IMR-90 (cell line): Measurements from ENCODE around the gene HPS4. TPM values are rescaled to one million over a fixed set of nuclear protein-coding genes. Genes with fewer than 3 reads are reported as not detected.

ENCODE experiments used
- ATAC-seq: fragments of 200-7000 bp; cut with Tn5 transposase; 2 replicates; pipeline ENCODE4 v1.9.1; 2020; ENCODE audit warnings: low read depth, mild to moderate bottlenecking, moderate library complexity
- BruUV-seq: library from RNA; stranded (reverse); fragments of 400-500 nt; replicated peaks from 2 replicates; lab custom pipeline; 2021; lab: Mats Ljungman, UMichigan
- CTCF ChIA-PET: fragments of 300-600 bp; formaldehyde crosslinking; extraction: SDS; loops from one replicate; lab custom pipeline; 2021; ENCODE audit warnings: antibody characterized with exemption; lab: Yijun Ruan, JAX
- POLR2A ChIA-PET: fragments of 300-600 bp; sonication (Branson Sonifier 250); formaldehyde crosslinking; loops from one replicate; lab custom pipeline; 2022; ENCODE audit warnings: antibody characterized with exemption; ENCODE audit not compliant: unreplicated experiment; lab: Charles Lee
- DNase-seq: peaks from one replicate; pipeline ENCODE4 v3.0.0; 2013
- H2AFZ ChIP-seq: replicated peaks from 2 replicates; pipeline ENCODE3; 2013; ENCODE audit warnings: low read length, mild to moderate bottlenecking; ENCODE audit not compliant: poor library complexity
- H2AK5ac ChIP-seq: 2 replicates; pipeline ENCODE4 v1.6.1; 2013; ENCODE audit warnings: low read depth, low read length, inconsistent platforms
- H2AK9ac ChIP-seq: replicated peaks from 2 replicates; pipeline ENCODE3; 2013; ENCODE audit warnings: mild to moderate bottlenecking, low read depth, low read length, moderate library complexity; ENCODE audit not compliant: poor library complexity
- H2BK120ac ChIP-seq: 2 replicates; pipeline ENCODE4 v1.6.1; 2013; ENCODE audit warnings: low read depth, low read length, inconsistent platforms
- H2BK15ac ChIP-seq: 3 replicates; pipeline ENCODE4 v1.6.1; 2013; ENCODE audit warnings: low read depth, low read length, inconsistent platforms
- H2BK20ac ChIP-seq: 2 replicates; pipeline ENCODE4 v1.6.1; 2013; ENCODE audit warnings: low read depth, mild to moderate bottlenecking, inconsistent platforms, low read length, moderate library complexity
- H2BK5ac ChIP-seq: 2 replicates; pipeline ENCODE4 v1.6.1; 2013; ENCODE audit warnings: mild to moderate bottlenecking, low read depth, low read length, inconsistent platforms; ENCODE audit not compliant: poor library complexity, severe bottlenecking
- H3K14ac ChIP-seq: replicated peaks from 2 replicates; pipeline ENCODE4 v1.6.1; 2013; ENCODE audit warnings: low read depth, low read length, inconsistent platforms
- H3K18ac ChIP-seq: 2 replicates; pipeline ENCODE4 v1.6.1; 2013; ENCODE audit warnings: low read depth, low read length, control low read depth
- H3K23ac ChIP-seq: 2 replicates; pipeline ENCODE4 v1.6.1; 2013; ENCODE audit warnings: low read depth, low read length, inconsistent platforms
- H3K27ac ChIP-seq: 2 replicates; pipeline ENCODE4 v1.5.1; 2013; ENCODE audit warnings: mild to moderate bottlenecking, control low read depth, low read length; ENCODE audit not compliant: insufficient read depth
- H3K27me3 ChIP-seq: 2 replicates; pipeline ENCODE4 v1.6.1; 2013; ENCODE audit warnings: low read length; ENCODE audit not compliant: control insufficient read depth, insufficient read depth
- H3K36me3 ChIP-seq: 2 replicates; pipeline ENCODE4 v1.6.1; 2013; ENCODE audit warnings: low read length, mixed read lengths; ENCODE audit not compliant: control insufficient read depth, insufficient read depth
- H3K4ac ChIP-seq: 2 replicates; pipeline ENCODE4 v1.6.1; 2013; ENCODE audit warnings: low read depth, low read length, inconsistent platforms
- H3K4me1 ChIP-seq: 2 replicates; pipeline ENCODE4 v1.6.1; 2013; ENCODE audit warnings: low read length, mixed read lengths; ENCODE audit not compliant: control insufficient read depth, insufficient read depth
- H3K4me2 ChIP-seq: 2 replicates; pipeline ENCODE4 v1.6.1; 2013; ENCODE audit warnings: low read depth, mild to moderate bottlenecking, control low read depth, low read length, moderate library complexity
- H3K4me3 ChIP-seq: 2 replicates; pipeline ENCODE4 v1.5.1; 2013; ENCODE audit warnings: low read depth, mild to moderate bottlenecking, control low read depth, low read length, moderate library complexity; ENCODE audit not compliant: insufficient read depth
- H3K56ac ChIP-seq: 2 replicates; pipeline ENCODE4 v1.6.1; 2013; ENCODE audit warnings: low read length, inconsistent platforms; ENCODE audit not compliant: insufficient read depth; ENCODE audit errors: extremely low read depth
- H3K79me1 ChIP-seq, 2 experiments: 2 replicates each; pipeline ENCODE4 v1.6.1; 2013; ENCODE audit warnings: low read length in 2 of 2, inconsistent platforms in 1 of 2, low read depth in 1 of 2
- H3K9ac ChIP-seq: 2 replicates; pipeline ENCODE4 v1.6.1; 2013; ENCODE audit warnings: low read depth, low read length, control low read depth
- H3K9me1 ChIP-seq: 2 replicates; pipeline ENCODE4 v1.6.1; 2013; ENCODE audit warnings: low read length, inconsistent platforms; ENCODE audit not compliant: insufficient read depth
- H3K9me3 ChIP-seq: 2 replicates; pipeline ENCODE4 v1.6.1; 2013; ENCODE audit warnings: low read length; ENCODE audit not compliant: control insufficient read depth, insufficient read depth
- H4K20me1 ChIP-seq: 2 replicates; pipeline ENCODE4 v1.6.1; 2013; ENCODE audit warnings: low read length, inconsistent platforms; ENCODE audit not compliant: insufficient read depth
- H4K5ac ChIP-seq: 2 replicates; pipeline ENCODE4 v1.6.1; 2013; ENCODE audit warnings: mild to moderate bottlenecking, low read depth, low read length, control low read depth
- H4K8ac ChIP-seq, 2 experiments: 2 replicates each; pipeline ENCODE4 v1.6.1; 2013; ENCODE audit warnings: low read depth in 2 of 2, low read length in 2 of 2, control low read depth in 1 of 2, inconsistent platforms in 1 of 2
- H4K91ac ChIP-seq: 2 replicates; pipeline ENCODE4 v1.6.1; 2013; ENCODE audit warnings: low read depth, low read length, inconsistent platforms; ENCODE audit not compliant: insufficient read depth
- BHLHE40 ChIP-seq: fragments of 150-350 bp; IDR thresholded peaks from 2 replicates; pipeline ENCODE4 v1.6.1; 2016; ENCODE audit warnings: mild to moderate bottlenecking, low read depth, low read length
- CHD1 ChIP-seq: IDR thresholded peaks from 2 replicates; pipeline ENCODE4 v1.6.1; 2012; ENCODE audit warnings: low read depth, low read length, improper control_type of control experiment
- CTCF ChIP-seq: conservative IDR thresholded peaks from 2 replicates; pipeline ENCODE4 v1.5.1; 2012; ENCODE audit warnings: mild to moderate bottlenecking, low read depth, low read length, improper control_type of control experiment
- MAZ ChIP-seq: IDR thresholded peaks from 2 replicates; pipeline ENCODE4 v1.6.1; 2012; ENCODE audit warnings: low read depth, mild to moderate bottlenecking, low read length, improper control_type of control experiment, moderate library complexity, borderline replicate concordance
- POLR2A ChIP-seq: IDR thresholded peaks from 2 replicates; pipeline ENCODE4 v1.6.1; 2012; ENCODE audit warnings: mild to moderate bottlenecking, low read depth, low read length
- RCOR1 ChIP-seq: IDR thresholded peaks from 2 replicates; pipeline ENCODE4 v1.6.1; 2012; ENCODE audit warnings: mild to moderate bottlenecking, low read length, improper control_type of control experiment; ENCODE audit not compliant: insufficient replicate concordance
- RFX5 ChIP-seq: IDR thresholded peaks from 2 replicates; pipeline ENCODE4 v1.8.0; 2012; ENCODE audit warnings: low read depth, mild to moderate bottlenecking, low read length, moderate library complexity
- SMC3 ChIP-seq: fragments of 150-350 bp; IDR thresholded peaks from 2 replicates; pipeline ENCODE4 v1.6.1; 2016; ENCODE audit warnings: low read depth, mild to moderate bottlenecking, antibody characterized with exemption, low read length, moderate library complexity
- WGBS, 2 experiments: methylation state at CpG; one replicate each; pipeline versions ENCODE4 v1.1.5 to v1.1.7; 2013; ENCODE audit warnings: missing lambda C conversion rate in 2 of 2; ENCODE audit not compliant: insufficient read length in 1 of 2; ENCODE audit errors: extremely low coverage in 2 of 2; 5-methylcytosine and 5-hydroxymethylcytosine counted together
- dilution Hi-C: fragments of 300-500 bp; cut with HindIII; formaldehyde crosslinking; loops from one replicate; pipeline ENCODE4 v1.14.3; 2018; ENCODE audit warnings: low sequenced_read_pairs; ENCODE audit not compliant: unreplicated experiment
- in situ Hi-C: fragments of 300-500 bp; cut with MboI; formaldehyde crosslinking; loops from 3 replicates; pipeline ENCODE4 v1.14.3; 2019; ENCODE audit warnings: low sequenced_read_pairs, inconsistent platforms, mixed read lengths
- intact Hi-C: fragments of 100-400 bp; cut with micrococcal nuclease; formaldehyde crosslinking; loops from 2 replicates; pipeline ENCODE4 v1.10.0; 2022
- polyA plus RNA-seq, 3 experiments: library from polyadenylated mRNA; depleted of rRNA; stranded (reverse); fragments of >200 nt; gene quantifications; 2 replicates each; pipeline ENCODE4 v1.2.3, GENCODE V29; 2012; ENCODE audit warnings: low replicate concordance in 1 of 3
- total RNA-seq: library from RNA; depleted of rRNA; stranded (reverse); fragments of >200 nt; gene quantifications from 2 replicates; pipeline ENCODE4 v1.2.3, GENCODE V29; 2012

The HPS4 gene
- total and polyA plus RNA-seq, 2 of the 4 experiments (the other 2 are of a cell fraction) = 15.8 to 19.0 TPM

GRCh38 chr22:26442086-26442756 is 41.4 kb downstream of the HPS4 start:
- H3K18ac ChIP-seq = no peak overlapping the region
- dilution Hi-C loops = no loop called here
- H3K14ac ChIP-seq = no peak overlapping the region
- TF ChIP-seq MAZ (no peak), RCOR1 (no peak), RFX5 (no peak), POLR2A (no peak), BHLHE40 (no peak), CHD1 (no peak), CTCF (no peak), SMC3 (no peak)
- no peak overlapping the region for H4K8ac ChIP-seq
- no peak overlapping the region for H3K4me3 ChIP-seq
- H3K9me1 ChIP-seq = no peaks in the 10 kb centered on the region
- H2AFZ ChIP-seq = peak overlapping the region; percentile 12
- ChIA-PET POLR2A (no interaction called here), CTCF (interaction anchor here (1.1 kb wide), 1 partner anchor 78 kb away, joined by 5 read pairs; no protein-coding TSS in a partner anchor)
- no peaks in the 10 kb centered on the region for H3K36me3 ChIP-seq
- H2BK15ac ChIP-seq = no peak overlapping the region
- no peaks in the 10 kb centered on the region for H3K4me1 ChIP-seq
- no peaks in the 10 kb centered on the region for H3K79me1 ChIP-seq
- H2BK20ac ChIP-seq = no peak overlapping the region
- H4K91ac ChIP-seq = no peak overlapping the region
- H3K9ac ChIP-seq = no peak overlapping the region
- H3K4me2 ChIP-seq = no peak overlapping the region
- H3K9me3 ChIP-seq = no peaks in the 10 kb centered on the region
- no peak overlapping the region for H3K56ac ChIP-seq
- WGBS, 2 experiments = 83% methylated on average over 1 of the region's 4 CpGs; no CpG with 5 or more reads in 1 of the 2 experiments
- no TSS peak for BruUV-seq
- in situ Hi-C loops = no loop called here
- H2BK120ac ChIP-seq = no peak overlapping the region
- intact Hi-C loops = no loop called here
- H3K23ac ChIP-seq = no peak overlapping the region
- no peak overlapping the region for H2AK9ac ChIP-seq
- H3K27me3 ChIP-seq = no peaks in the 10 kb centered on the region
- H2AK5ac ChIP-seq = no peak overlapping the region
- H3K27ac ChIP-seq = no peak overlapping the region
- no peak for DNase-seq
- no peak overlapping the region for H2BK5ac ChIP-seq
- ATAC-seq = no peak
- H4K20me1 ChIP-seq = no peaks in the 10 kb centered on the region
- H3K4ac ChIP-seq = no peak overlapping the region
- H4K5ac ChIP-seq = no peak overlapping the region
